ENCODE results near the gene STXBP5. TPM values are rescaled to one million over a fixed set of nuclear protein-coding genes. Genes with fewer than 3 reads are reported as not detected.
A peak's percentile ranks its signal among the peaks of the same experiment; 100 is the strongest.

The STXBP5 gene
- total RNA-seq, 2 experiments from 2014 or later = 9.4 to 9.5 TPM

DNA sequence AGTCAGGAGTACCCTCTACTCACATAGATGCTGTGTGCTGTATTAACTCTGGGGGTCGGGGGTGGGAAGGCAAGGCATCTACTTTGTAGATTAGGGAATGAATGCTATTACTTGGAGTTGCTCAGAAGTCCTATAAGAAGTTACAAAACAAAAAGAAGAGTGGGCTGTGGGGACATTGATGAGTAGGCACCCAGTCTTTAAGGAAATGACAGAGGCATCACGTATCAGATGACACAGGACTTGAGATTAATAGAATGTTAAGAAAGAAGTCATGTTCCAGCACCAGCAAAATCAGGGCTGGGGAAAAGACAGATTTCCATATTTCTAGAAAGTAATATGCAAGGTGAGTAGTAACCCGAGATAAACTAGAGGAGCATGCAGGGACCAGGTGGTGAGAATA is 19.0 kb upstream of the STXBP5 start:
- no peak overlapping the region for H3K27ac Mint-ChIP-seq
- H3K27me3 Mint-ChIP-seq (ENCODE audit: low read depth) = peaks cover 6% of the 10 kb centered on the region
- CTCF ChIA-PET = interaction anchor here (0.5 to 1.8 kb wide), 2 partner anchors 78 to 471 kb away, joined by 4 to 6 read pairs; no protein-coding TSS in a partner anchor
- intact Hi-C loops (cut with micrococcal nuclease) = no loop called here
- DNase-seq = no peak
- H3K4me3 Mint-ChIP-seq = no peak overlapping the region
- H3K36me3 Mint-ChIP-seq (ENCODE audit: low read depth) = no peaks in the 10 kb centered on the region
- H3K4me1 Mint-ChIP-seq (ENCODE audit: low read depth) = no peaks in the 10 kb centered on the region
- no peaks in the 10 kb centered on the region for H3K9me3 Mint-ChIP-seq

DNA sequence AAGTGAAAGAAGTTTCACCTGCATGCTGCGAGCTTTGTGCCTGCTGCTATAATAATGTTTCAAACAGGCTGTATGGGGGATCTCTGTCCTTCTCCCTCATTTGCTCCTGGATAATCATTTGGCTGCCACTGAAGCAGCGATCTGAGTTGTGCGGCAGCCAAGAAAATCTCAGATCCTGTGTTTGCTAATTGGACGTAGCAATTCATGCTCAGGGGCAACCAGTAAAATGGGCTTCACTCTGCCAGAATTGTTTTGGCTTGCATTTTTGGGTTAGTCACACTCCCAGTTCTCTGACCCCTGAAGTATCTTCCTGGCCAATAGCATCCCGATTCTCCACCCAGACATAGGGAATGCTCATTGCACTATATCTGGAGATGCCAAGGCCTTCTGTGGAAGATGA is 13.7 kb upstream of the STXBP5 start:
- no peaks in the 10 kb centered on the region for H3K9me3 Mint-ChIP-seq
- H3K36me3 Mint-ChIP-seq (ENCODE audit: low read depth) = no peaks in the 10 kb centered on the region
- no peak overlapping the region for H3K27ac Mint-ChIP-seq
- DNase-seq = no peak
- H3K27me3 Mint-ChIP-seq (ENCODE audit: low read depth) = peaks cover 3% of the 10 kb centered on the region
- no peak overlapping the region for H3K4me3 Mint-ChIP-seq
- intact Hi-C loops (cut with micrococcal nuclease) = no loop called here
- peaks cover 12% of the 10 kb centered on the region for H3K4me1 Mint-ChIP-seq (ENCODE audit: low read depth)
- CTCF ChIA-PET = interaction anchor here (0.7 to 1.2 kb wide), 2 partner anchors 11 to 107 kb away, joined by 3 to 4 read pairs; no protein-coding TSS in a partner anchor

DNA sequence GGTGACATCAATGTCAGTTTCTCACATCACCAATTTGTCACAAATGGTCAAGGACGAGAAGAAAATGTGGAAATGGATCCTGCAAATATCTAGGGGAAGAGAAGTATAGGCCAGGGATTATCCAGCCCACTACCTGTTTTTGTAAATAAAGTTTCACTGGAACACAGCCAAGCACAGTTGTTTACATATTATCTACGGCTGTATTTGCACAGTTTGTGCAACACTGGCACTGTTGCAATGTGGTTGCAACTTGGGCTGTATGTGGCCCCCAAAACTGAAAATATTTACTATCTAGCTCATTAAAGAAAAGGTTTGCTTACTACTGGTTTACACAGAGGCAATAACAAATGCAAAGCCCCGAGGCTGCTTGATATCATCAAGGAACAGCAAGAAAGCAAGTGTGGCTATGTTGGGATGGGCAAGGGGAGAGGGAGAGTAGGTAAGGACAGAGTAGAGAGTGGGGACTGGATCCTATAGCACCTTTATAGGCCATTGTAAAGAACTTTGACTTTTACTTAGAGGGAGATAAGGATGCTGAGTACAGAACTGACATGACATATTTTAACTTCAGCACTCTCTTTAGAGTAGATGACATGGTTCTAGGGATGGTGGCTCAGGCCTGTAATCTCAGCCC is 11.8 kb upstream of the STXBP5 start:
- Mint-ChIP-seq H3K4me1 (ENCODE audit: low read depth) (peaks cover 21% of the 10 kb centered on the region), H3K9me3 (no peaks in the 10 kb centered on the region), H3K27ac (no peak overlapping the region), H3K27me3 (ENCODE audit: low read depth) (no peaks in the 10 kb centered on the region), H3K4me3 (no peak overlapping the region), H3K36me3 (ENCODE audit: low read depth) (no peaks in the 10 kb centered on the region)
- DNase-seq = no peak
- intact Hi-C loops (cut with micrococcal nuclease) = no loop called here
- CTCF ChIA-PET = no interaction called here

DNA sequence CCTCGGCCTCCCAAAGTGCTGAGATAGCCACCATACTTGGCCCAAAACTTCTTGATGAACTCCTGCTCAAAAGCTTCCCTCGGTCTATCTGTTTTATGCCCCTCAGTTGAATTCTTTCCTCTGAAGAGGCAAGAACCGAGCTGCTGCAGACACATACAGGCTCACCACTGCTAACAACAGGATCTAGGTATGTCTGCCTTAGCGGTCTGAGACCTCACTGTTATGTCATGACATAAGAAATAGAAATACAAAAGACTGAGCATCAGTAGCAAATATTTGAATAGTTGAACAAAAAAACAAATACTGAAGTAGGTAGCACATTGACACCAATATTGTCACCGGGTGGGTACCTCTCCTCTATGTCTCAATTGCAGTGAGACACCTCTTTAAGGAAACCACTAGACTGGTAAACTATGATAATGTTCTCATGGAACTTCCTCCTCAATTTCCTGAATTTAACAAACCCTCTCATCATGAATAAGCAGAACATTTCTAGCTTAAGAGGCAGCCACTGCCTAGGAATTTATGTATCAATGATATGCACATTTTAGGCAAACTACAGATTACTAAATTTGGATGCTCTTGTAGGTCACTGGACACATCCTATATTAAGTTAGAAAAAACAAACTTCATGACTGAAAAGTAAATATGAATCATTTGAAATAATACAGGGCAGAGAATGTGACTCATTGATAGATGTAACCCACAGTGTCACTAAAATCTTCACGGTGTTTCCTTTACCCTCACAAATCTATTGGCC is 9.4 kb upstream of the STXBP5 start:
- Mint-ChIP-seq H3K9me3 (no peaks in the 10 kb centered on the region), H3K4me1 (ENCODE audit: low read depth) (peaks cover 22% of the 10 kb centered on the region), H3K36me3 (ENCODE audit: low read depth) (no peaks in the 10 kb centered on the region), H3K4me3 (peak overlapping the region; percentile 25), H3K27ac (peak overlapping the region; percentile 88), H3K27me3 (ENCODE audit: low read depth) (no peaks in the 10 kb centered on the region)
- intact Hi-C loops (cut with micrococcal nuclease) = loop anchor here (1.0 to 5.0 kb wide), 10 partner anchors 8 to 952 kb away; no protein-coding TSS in a partner anchor
- DNase-seq = no peak
- CTCF ChIA-PET = no interaction called here

DNA sequence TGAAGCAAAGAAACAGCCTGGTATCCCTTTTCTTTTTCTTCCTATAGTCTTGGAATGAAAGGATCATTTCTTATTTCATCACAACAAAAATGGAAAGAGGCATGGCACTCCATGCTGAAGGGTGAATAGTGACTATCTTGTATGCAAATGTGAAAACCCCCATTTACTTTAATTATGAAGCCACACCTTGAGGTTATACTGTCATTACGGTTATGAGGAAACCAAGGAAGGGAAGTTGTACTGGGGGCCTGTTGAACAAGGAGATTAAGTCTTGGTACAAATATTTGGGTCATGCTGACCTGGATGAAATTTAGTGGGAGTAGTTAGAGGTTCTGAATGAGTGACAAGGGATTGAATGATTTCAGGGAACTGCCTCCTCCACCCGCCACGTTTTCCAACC is 8.7 kb upstream of the STXBP5 start:
- no peak for DNase-seq
- no peaks in the 10 kb centered on the region for H3K36me3 Mint-ChIP-seq (ENCODE audit: low read depth)
- peaks cover 22% of the 10 kb centered on the region for H3K4me1 Mint-ChIP-seq (ENCODE audit: low read depth)
- H3K27me3 Mint-ChIP-seq (ENCODE audit: low read depth) = no peaks in the 10 kb centered on the region
- intact Hi-C loops (cut with micrococcal nuclease) = loop anchor here (1.0 to 5.0 kb wide), 10 partner anchors 8 to 951 kb away; no protein-coding TSS in a partner anchor
- H3K4me3 Mint-ChIP-seq = no peak overlapping the region
- peak overlapping the region; percentile 88 for H3K27ac Mint-ChIP-seq
- H3K9me3 Mint-ChIP-seq = no peaks in the 10 kb centered on the region
- CTCF ChIA-PET = no interaction called here

DNA sequence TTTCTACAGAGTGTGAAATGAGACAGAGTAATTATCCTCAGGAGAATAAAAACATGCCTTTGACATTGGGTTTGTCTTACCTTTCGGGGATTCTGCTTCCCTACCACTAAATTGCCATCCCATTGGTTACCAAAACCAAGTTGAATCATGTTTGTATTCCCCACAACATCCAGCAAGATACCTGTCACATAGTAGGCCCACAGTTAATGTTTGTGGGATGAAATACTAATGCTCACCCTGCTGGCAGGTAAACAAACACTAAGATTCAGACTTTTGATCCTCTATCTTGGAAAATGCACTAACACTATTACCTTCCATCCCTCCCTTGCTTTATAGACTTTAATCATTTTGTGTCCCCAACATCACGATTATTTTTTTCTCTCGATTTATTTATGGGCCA is 8.2 kb upstream of the STXBP5 start:
- H3K27me3 Mint-ChIP-seq (ENCODE audit: low read depth) = no peaks in the 10 kb centered on the region
- peaks cover 22% of the 10 kb centered on the region for H3K4me1 Mint-ChIP-seq (ENCODE audit: low read depth)
- DNase-seq = no peak
- CTCF ChIA-PET = no interaction called here
- H3K4me3 Mint-ChIP-seq = no peak overlapping the region
- H3K27ac Mint-ChIP-seq = peak overlapping the region; percentile 88
- H3K9me3 Mint-ChIP-seq = no peaks in the 10 kb centered on the region
- intact Hi-C loops (cut with micrococcal nuclease) = loop anchor here (1.0 to 5.0 kb wide), 10 partner anchors 7 to 951 kb away; no protein-coding TSS in a partner anchor
- no peaks in the 10 kb centered on the region for H3K36me3 Mint-ChIP-seq (ENCODE audit: low read depth)

DNA sequence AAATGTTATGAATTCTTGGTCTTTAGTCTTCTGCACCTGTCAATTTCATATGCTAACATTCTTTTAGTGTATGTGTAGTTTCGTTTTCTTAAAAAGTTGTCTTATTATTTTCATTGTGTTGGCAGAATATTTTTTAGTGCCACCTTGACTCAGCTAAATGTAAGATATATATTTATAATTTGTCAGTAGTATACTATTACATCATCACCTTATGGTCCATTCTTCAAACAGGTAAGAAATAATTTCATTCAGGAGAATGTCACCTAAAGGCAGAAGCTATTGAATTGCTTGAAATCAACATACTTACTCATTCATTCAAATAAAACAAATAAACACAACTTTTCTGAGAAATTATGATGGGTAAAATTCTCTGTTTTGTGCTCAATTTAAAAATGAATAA is 3.5 kb upstream of the STXBP5 start:
- peaks cover 4% of the 10 kb centered on the region for H3K36me3 Mint-ChIP-seq (ENCODE audit: low read depth)
- no peaks in the 10 kb centered on the region for H3K27me3 Mint-ChIP-seq (ENCODE audit: low read depth)
- CTCF ChIA-PET = no interaction called here
- no peaks in the 10 kb centered on the region for H3K9me3 Mint-ChIP-seq
- H3K4me1 Mint-ChIP-seq (ENCODE audit: low read depth) = peaks cover 17% of the 10 kb centered on the region
- DNase-seq = no peak
- intact Hi-C loops (cut with micrococcal nuclease) = loop anchor here (5.0 to 10.0 kb wide), 3 partner anchors 1002 to 1944 kb away; partner anchors contain the start of gene EPM2A
- no peak overlapping the region for H3K27ac Mint-ChIP-seq
- H3K4me3 Mint-ChIP-seq = no peak overlapping the region

DNA sequence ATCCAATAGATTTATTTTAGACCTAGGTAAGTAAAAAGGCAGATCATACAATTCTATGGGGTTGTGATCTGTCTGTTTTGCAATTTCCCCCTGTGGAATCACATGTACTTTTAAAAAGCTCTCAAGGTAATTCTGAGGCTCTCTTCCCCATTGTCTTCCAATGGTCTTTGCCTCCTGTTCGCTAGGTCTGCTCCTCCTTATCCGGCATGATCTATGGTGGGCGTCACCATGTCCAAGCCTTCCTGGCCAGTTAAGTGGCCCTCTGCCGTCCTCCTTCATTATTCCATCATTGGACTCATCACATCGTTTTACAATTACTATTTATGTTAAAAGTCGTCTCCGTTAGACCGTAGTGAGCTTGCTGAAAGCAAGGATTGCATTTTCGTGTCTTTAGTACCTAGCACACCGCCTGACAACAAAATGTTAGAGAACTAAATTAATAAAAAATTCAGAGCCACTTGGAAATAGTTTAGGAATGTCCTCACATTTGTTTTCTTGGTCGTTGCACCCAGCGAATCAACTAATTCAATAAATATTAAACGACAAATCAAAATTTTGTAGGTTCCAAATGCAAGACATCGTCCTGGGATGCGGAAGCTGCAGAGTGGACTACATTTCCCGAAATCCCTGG is 2.2 kb upstream of the STXBP5 start:
- H3K27me3 Mint-ChIP-seq (ENCODE audit: low read depth) = no peaks in the 10 kb centered on the region
- H3K9me3 Mint-ChIP-seq = no peaks in the 10 kb centered on the region
- CTCF ChIA-PET = no interaction called here
- H3K36me3 Mint-ChIP-seq (ENCODE audit: low read depth) = peaks cover 4% of the 10 kb centered on the region
- H3K4me1 Mint-ChIP-seq (ENCODE audit: low read depth) = peaks cover 16% of the 10 kb centered on the region
- peak overlapping the region; percentile 83 for H3K4me3 Mint-ChIP-seq
- peak; percentile 15 for DNase-seq
- H3K27ac Mint-ChIP-seq = peak overlapping the region; percentile 88
- intact Hi-C loops (cut with micrococcal nuclease) = loop anchor here (1.0 to 10.0 kb wide), 9 partner anchors 66 to 1943 kb away; partner anchors contain the start of genes EPM2A, FBXO30 and SHPRH

DNA sequence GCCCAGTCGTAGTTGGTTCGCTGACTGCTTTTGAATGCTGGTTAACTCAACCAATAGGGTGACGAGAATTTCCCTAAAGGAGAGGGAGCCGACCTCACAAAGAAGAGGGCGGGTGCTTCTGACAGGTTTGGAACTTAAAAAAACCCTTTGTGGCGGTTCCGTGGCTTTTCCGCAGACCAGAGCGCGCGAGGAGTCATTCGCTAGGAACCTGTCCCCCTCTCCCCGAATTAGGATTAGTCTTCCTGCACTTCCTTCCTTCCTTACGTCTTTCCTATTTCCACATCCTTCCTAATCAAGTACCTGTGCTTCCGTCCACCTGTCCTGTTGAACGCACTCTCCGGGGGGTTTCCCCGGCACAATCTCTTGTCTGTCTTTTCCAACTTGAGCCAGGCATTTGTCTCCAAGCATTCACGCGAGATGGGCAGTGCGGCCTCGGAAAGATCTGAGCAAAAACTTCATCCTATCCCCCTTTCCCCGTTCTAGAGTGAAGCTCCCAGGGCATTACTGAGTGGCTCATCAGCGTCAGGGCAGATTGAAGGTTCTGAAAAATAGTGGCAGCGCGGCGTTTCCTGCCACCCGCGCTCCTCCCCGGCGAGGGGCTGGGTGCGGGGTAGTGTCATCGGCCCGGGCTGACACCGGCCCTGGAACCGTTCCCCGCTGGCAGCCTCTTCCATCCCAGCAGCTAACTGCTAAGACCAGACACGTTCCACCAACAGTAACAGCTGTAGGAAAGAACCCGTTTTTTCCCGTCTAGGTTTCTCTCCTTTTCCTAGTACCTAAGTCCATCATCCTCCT is 1.5 kb upstream of the STXBP5 start:
- Mint-ChIP-seq H3K36me3 (ENCODE audit: low read depth) (peaks cover 4% of the 10 kb centered on the region), H3K27ac (peak overlapping the region; percentile 99), H3K27me3 (ENCODE audit: low read depth) (no peaks in the 10 kb centered on the region), H3K4me1 (ENCODE audit: low read depth) (peaks cover 20% of the 10 kb centered on the region), H3K4me3 (peak overlapping the region; percentile 83), H3K9me3 (no peaks in the 10 kb centered on the region)
- CTCF ChIA-PET = no interaction called here
- intact Hi-C loops (cut with micrococcal nuclease) = loop anchor here (1.0 to 10.0 kb wide), 12 partner anchors 7 to 1942 kb away; partner anchors contain the start of genes EPM2A, FBXO30 and SHPRH
- DNase-seq = peak; percentile 88

DNA sequence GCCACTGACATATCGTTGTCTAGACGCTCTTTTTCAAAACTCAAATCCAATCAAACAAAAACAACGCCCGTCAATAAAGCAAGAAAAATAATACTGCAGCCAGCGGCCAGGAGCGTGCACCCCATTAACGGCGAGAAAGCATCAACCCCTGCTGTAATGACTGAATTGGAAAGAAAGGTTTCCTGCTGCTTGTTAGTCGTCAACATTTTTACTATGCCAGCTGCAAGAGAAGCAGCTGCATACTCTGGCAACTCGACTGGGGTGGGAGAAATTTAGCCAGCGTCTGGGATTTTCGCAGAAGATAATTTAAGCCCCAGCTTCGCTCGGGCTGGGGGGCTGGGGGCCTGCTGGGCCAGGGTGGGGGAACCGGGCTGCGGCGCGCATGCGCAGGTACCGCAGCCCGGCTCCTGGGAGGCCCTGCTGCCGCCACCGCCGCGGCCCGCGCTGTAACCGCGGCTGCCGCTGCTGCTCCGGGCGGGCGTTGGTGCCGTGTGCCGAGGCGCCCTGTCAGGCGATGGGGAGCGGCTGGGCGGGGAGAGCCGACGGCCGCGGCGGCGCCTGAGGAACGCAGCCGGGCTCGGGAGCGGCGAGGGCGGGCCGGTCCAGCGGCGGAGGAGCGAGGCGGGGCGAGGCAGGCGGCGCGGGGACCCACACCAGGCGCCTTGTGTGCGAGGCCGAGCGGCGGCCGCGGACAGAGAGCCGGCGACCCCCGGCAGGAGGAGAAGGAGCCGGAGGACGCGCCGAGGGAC is 732 bp upstream of the STXBP5 start:
- Mint-ChIP-seq H3K4me3 (peak overlapping the region; percentile 83), H3K36me3 (ENCODE audit: low read depth) (peaks cover 4% of the 10 kb centered on the region), H3K4me1 (ENCODE audit: low read depth) (peaks cover 25% of the 10 kb centered on the region), H3K27me3 (ENCODE audit: low read depth) (no peaks in the 10 kb centered on the region), H3K9me3 (no peaks in the 10 kb centered on the region), H3K27ac (peak overlapping the region; percentile 99)
- intact Hi-C loops (cut with micrococcal nuclease) = loop anchor here (1.0 to 10.0 kb wide), 8 partner anchors 8 to 1941 kb away; partner anchors contain the start of genes EPM2A and FBXO30
- CTCF ChIA-PET = no interaction called here
- peak; percentile 56 for DNase-seq

DNA sequence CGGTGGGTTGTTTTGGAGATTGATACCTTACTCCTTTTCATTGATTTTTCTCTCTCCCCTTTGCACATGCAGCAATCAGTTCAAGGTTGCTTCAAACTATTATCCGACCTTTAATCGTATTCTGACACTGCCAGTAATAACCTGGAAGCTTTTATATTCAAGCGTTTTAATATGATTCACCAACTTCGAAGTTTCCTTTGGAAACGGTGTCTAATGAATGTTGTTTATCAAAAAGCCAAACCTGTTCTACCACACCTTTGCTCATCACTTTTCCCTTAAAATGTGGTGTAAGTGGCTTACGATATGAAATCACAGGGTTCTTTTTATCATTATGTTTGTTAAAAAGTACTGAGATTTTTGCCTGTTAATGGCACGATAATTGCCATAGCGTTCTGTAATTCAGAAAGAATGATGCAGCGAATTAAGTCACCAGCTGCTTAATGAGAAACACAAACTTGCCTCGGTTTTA is 660 bp downstream of the STXBP5 start:
- no peak for DNase-seq
- intact Hi-C loops (cut with micrococcal nuclease) = loop anchor here (5.0 to 10.0 kb wide), 3 partner anchors 997 to 1940 kb away; partner anchors contain the start of gene EPM2A
- no peaks in the 10 kb centered on the region for H3K27me3 Mint-ChIP-seq (ENCODE audit: low read depth)
- CTCF ChIA-PET = no interaction called here
- H3K27ac Mint-ChIP-seq = peak overlapping the region; percentile 96
- H3K9me3 Mint-ChIP-seq = no peaks in the 10 kb centered on the region
- H3K36me3 Mint-ChIP-seq (ENCODE audit: low read depth) = peaks cover 8% of the 10 kb centered on the region
- peaks cover 27% of the 10 kb centered on the region for H3K4me1 Mint-ChIP-seq (ENCODE audit: low read depth)
- H3K4me3 Mint-ChIP-seq = peak overlapping the region; percentile 91
